ENCODE results near the gene BAIAP2. TPM values are rescaled to one million over a fixed set of nuclear protein-coding genes. Genes with fewer than 3 reads are reported as not detected.
A peak's percentile ranks its signal among the peaks of the same experiment; 100 is the strongest.

Gene BAIAP2
- polyA plus RNA-seq, 3 donors from 2014 or later: 1.1 to 5.1 (median 4.7) TPM

GRCh38 chr17:80997424-80998117 lies 37.4 kb upstream of the BAIAP2 start:
- peaks cover 2 to 10% (median 9%) of the 10 kb centered on the region in 3 donors for H3K27me3 Mint-ChIP-seq (ENCODE audit: low read depth in 3 of 3)
- peaks cover 20 to 34% of the 10 kb centered on the region in 2 donors for H3K4me1 Mint-ChIP-seq
- peaks cover 0 to 10% (median 0%) of the 10 kb centered on the region in 3 donors for H3K36me3 Mint-ChIP-seq
- peak in 2 of 3 donors; percentile 30 to 42 for DNase-seq
- no peak overlapping the region for H3K4me3 Mint-ChIP-seq
- H3K27ac Mint-ChIP-seq: peak overlapping the region in 3 of 6 donors; percentile 19 to 76 (median 30)
- H3K9me3 Mint-ChIP-seq: no peaks in the 10 kb centered on the region

GRCh38 chr17:80998118-80998747 lies 36.7 kb upstream of the BAIAP2 start:
- Mint-ChIP-seq H3K4me3 (peak overlapping the region in 1 of 5 donors; percentile 48), H3K27ac (peak overlapping the region in 3 of 6 donors; percentile 70 to 91 (median 85)), H3K36me3 (peaks cover 0 to 10% (median 0%) of the 10 kb centered on the region in 3 donors), H3K9me3 (no peaks in the 10 kb centered on the region), H3K4me1 (peaks cover 15 to 35% of the 10 kb centered on the region in 2 donors), H3K27me3 (ENCODE audit: low read depth in 3 of 3) (peaks cover 2 to 6% (median 6%) of the 10 kb centered on the region in 3 donors)
- no peak for DNase-seq

- peak overlapping the region in 4 of 5 donors; percentile 2 to 59 (median 46) for H3K4me3 Mint-ChIP-seq
- peaks cover 17 to 36% of the 10 kb centered on the region in 2 donors for H3K4me1 Mint-ChIP-seq
- peaks cover 4 to 9% (median 8%) of the 10 kb centered on the region in 3 donors for H3K27me3 Mint-ChIP-seq (ENCODE audit: low read depth in 3 of 3)
- no peaks in the 10 kb centered on the region for H3K9me3 Mint-ChIP-seq
- peak overlapping the region; percentile 34 to 91 (median 77) for H3K27ac Mint-ChIP-seq
- no peak for DNase-seq
- H3K36me3 Mint-ChIP-seq: peaks cover 0 to 10% (median 0%) of the 10 kb centered on the region in 3 donors
Observed at GRCh38 chr17:80998748-80999535, 36.0 kb upstream of the BAIAP2 start.

GRCh38 chr17:80999536-81000333 lies 35.2 kb upstream of the BAIAP2 start:
- Mint-ChIP-seq H3K4me1 (peaks cover 21 to 35% of the 10 kb centered on the region in 2 donors), H3K27me3 (ENCODE audit: low read depth in 3 of 3) (peaks cover 6 to 12% (median 11%) of the 10 kb centered on the region in 3 donors), H3K4me3 (no peak overlapping the region), H3K36me3 (peaks cover 0 to 10% (median 0%) of the 10 kb centered on the region in 3 donors), H3K27ac (peak overlapping the region in 1 of 6 donors; percentile 44), H3K9me3 (peaks cover 0 to 2% (median 0%) of the 10 kb centered on the region in 6 donors)
- no peak for DNase-seq

GRCh38 chr17:81000334-81000630 lies 34.7 kb upstream of the BAIAP2 start:
- no peak overlapping the region for H3K27ac Mint-ChIP-seq
- no peak for DNase-seq
- peaks cover 0 to 10% (median 0%) of the 10 kb centered on the region in 3 donors for H3K36me3 Mint-ChIP-seq
- H3K4me3 Mint-ChIP-seq: no peak overlapping the region
- H3K4me1 Mint-ChIP-seq: peaks cover 24 to 38% of the 10 kb centered on the region in 2 donors
- peaks cover 0 to 2% (median 0%) of the 10 kb centered on the region in 6 donors for H3K9me3 Mint-ChIP-seq
- peaks cover 9 to 15% (median 12%) of the 10 kb centered on the region in 3 donors for H3K27me3 Mint-ChIP-seq (ENCODE audit: low read depth in 3 of 3)

- no peak overlapping the region for H3K27ac Mint-ChIP-seq
Observed at GRCh38 chr17:81000631-81001357, 34.2 kb upstream of the BAIAP2 start.

GRCh38 chr17:81002013-81002384 lies 33.0 kb upstream of the BAIAP2 start:
- H3K27ac Mint-ChIP-seq: no peak overlapping the region

More at GRCh38 chr17:81000631-81001357, 34.2 kb upstream of the BAIAP2 start:
- peaks cover 0 to 2% (median 0%) of the 10 kb centered on the region in 6 donors for H3K9me3 Mint-ChIP-seq
- H3K36me3 Mint-ChIP-seq: peaks cover 0 to 7% (median 0%) of the 10 kb centered on the region in 3 donors
- peaks cover 24 to 37% of the 10 kb centered on the region in 2 donors for H3K4me1 Mint-ChIP-seq
- H3K4me3 Mint-ChIP-seq: no peak overlapping the region
- DNase-seq: no peak
- peaks cover 9 to 15% (median 12%) of the 10 kb centered on the region in 3 donors for H3K27me3 Mint-ChIP-seq (ENCODE audit: low read depth in 3 of 3)

GRCh38 chr17:81002409-81003361 lies 32.3 kb upstream of the BAIAP2 start:
- peak overlapping the region in 1 of 6 donors; percentile 17 for H3K27ac Mint-ChIP-seq
- peak overlapping the region in 4 of 5 donors; percentile 19 to 70 (median 50) for H3K4me3 Mint-ChIP-seq
- H3K27me3 Mint-ChIP-seq (ENCODE audit: low read depth in 3 of 3): peaks cover 9 to 18% (median 13%) of the 10 kb centered on the region in 3 donors
- peaks cover 0 to 4% (median 0%) of the 10 kb centered on the region in 3 donors for H3K36me3 Mint-ChIP-seq
- H3K9me3 Mint-ChIP-seq: peaks cover 0 to 2% (median 0%) of the 10 kb centered on the region in 6 donors
- peaks cover 24 to 34% of the 10 kb centered on the region in 2 donors for H3K4me1 Mint-ChIP-seq
- DNase-seq: no peak

More at GRCh38 chr17:81002013-81002384, 33.0 kb upstream of the BAIAP2 start:
- H3K4me3 Mint-ChIP-seq: peak overlapping the region in 1 of 5 donors; percentile 6
- H3K27me3 Mint-ChIP-seq (ENCODE audit: low read depth in 3 of 3): peaks cover 9 to 15% (median 13%) of the 10 kb centered on the region in 3 donors
- peaks cover 0 to 4% (median 0%) of the 10 kb centered on the region in 3 donors for H3K36me3 Mint-ChIP-seq
- H3K9me3 Mint-ChIP-seq: peaks cover 0 to 2% (median 0%) of the 10 kb centered on the region in 6 donors
- DNase-seq: no peak
- H3K4me1 Mint-ChIP-seq: peaks cover 24 to 37% of the 10 kb centered on the region in 2 donors

GRCh38 chr17:81003711-81004475 lies 31.1 kb upstream of the BAIAP2 start:
- Mint-ChIP-seq H3K4me1 (peaks cover 21 to 26% of the 10 kb centered on the region in 2 donors), H3K36me3 (peaks cover 0 to under 1% (median 0%) of the 10 kb centered on the region in 3 donors), H3K4me3 (peak overlapping the region in 3 of 5 donors; percentile 30 to 70 (median 56)), H3K9me3 (peaks cover 0 to 2% (median 0%) of the 10 kb centered on the region in 6 donors), H3K27me3 (ENCODE audit: low read depth in 3 of 3) (peaks cover 9 to 22% (median 13%) of the 10 kb centered on the region in 3 donors), H3K27ac (no peak overlapping the region)
- DNase-seq: no peak

GRCh38 chr17:81006891-81007290 lies 28.1 kb upstream of the BAIAP2 start:
- no peak for DNase-seq
- H3K9me3 Mint-ChIP-seq: peaks cover 0 to 8% (median 6%) of the 10 kb centered on the region in 6 donors
- H3K27ac Mint-ChIP-seq: no peak overlapping the region
- peaks cover 0 to 7% (median 6%) of the 10 kb centered on the region in 3 donors for H3K36me3 Mint-ChIP-seq
- H3K4me1 Mint-ChIP-seq: peaks cover 19 to 22% of the 10 kb centered on the region in 2 donors
- H3K4me3 Mint-ChIP-seq: no peak overlapping the region
- peaks cover 9 to 20% (median 9%) of the 10 kb centered on the region in 3 donors for H3K27me3 Mint-ChIP-seq (ENCODE audit: low read depth in 3 of 3)

- Mint-ChIP-seq H3K27me3 (ENCODE audit: low read depth in 3 of 3) (peaks cover 9 to 17% (median 9%) of the 10 kb centered on the region in 3 donors), H3K4me3 (no peak overlapping the region), H3K9me3 (peaks cover 0 to 8% (median 6%) of the 10 kb centered on the region in 6 donors), H3K4me1 (peaks cover 12 to 13% of the 10 kb centered on the region in 2 donors), H3K27ac (no peak overlapping the region), H3K36me3 (peaks cover 0 to 9% (median 6%) of the 10 kb centered on the region in 3 donors)
- DNase-seq: no peak
Observed at GRCh38 chr17:81008140-81008539, 26.8 kb upstream of the BAIAP2 start.

Data from immature natural killer cell (primary cell).